Brain microvascular endothelial cell (primary cell): ENCODE data around the gene SYTL4.

Source experiments
- DNase-seq: peaks from one replicate; pipeline ENCODE4 v3.0.0-alpha.2; 2020
- H3K27ac ChIP-seq: fragments of 250-450 bp; sonication (Bioruptor Pico); 2 replicates; pipeline ENCODE4 v1.5.1; 2020; ENCODE audit warnings: mild to moderate bottlenecking, moderate library complexity
- H3K27me3 ChIP-seq: fragments of 250-450 bp; sonication (Bioruptor Pico); replicated peaks from 2 replicates; pipeline ENCODE4 v1.5.1; 2020; ENCODE audit warnings: mild to moderate bottlenecking
- H3K36me3 ChIP-seq: fragments of 250-450 bp; sonication (Bioruptor Pico); replicated peaks from 2 replicates; pipeline ENCODE4 v1.5.1; 2020; ENCODE audit warnings: mild to moderate bottlenecking
- H3K4me3 ChIP-seq: 2 replicates; pipeline ENCODE4 v1.5.1; 2011; ENCODE audit warnings: low read depth, mild to moderate bottlenecking, control low read depth, low read length, moderate library complexity
- CTCF ChIP-seq: IDR thresholded peaks from 2 replicates; pipeline ENCODE4 v1.5.1; 2011; ENCODE audit warnings: low read depth, mild to moderate bottlenecking, moderate library complexity, low read length, control low read depth, inconsistent platforms; ENCODE audit errors: missing control alignments
- in situ Hi-C: cut with HindIII; loops from 2 replicates; pipeline ENCODE4 v1.10.0; 2017; ENCODE audit warnings: low sequenced_read_pairs, low pct_ligation_motif_present

Gene SYTL4

GRCh38 chrX:100685997-100686305, 46.0 kb downstream of the SYTL4 start:
- DNase-seq = no peak
- H3K27me3 ChIP-seq = no peaks in the 10 kb centered on the region
- in situ Hi-C loops = no loop called here
- TF ChIP-seq CTCF = no peak
- H3K27ac ChIP-seq = no peak overlapping the region
- no peaks in the 10 kb centered on the region for H3K36me3 ChIP-seq
- no peak overlapping the region for H3K4me3 ChIP-seq

DNA sequence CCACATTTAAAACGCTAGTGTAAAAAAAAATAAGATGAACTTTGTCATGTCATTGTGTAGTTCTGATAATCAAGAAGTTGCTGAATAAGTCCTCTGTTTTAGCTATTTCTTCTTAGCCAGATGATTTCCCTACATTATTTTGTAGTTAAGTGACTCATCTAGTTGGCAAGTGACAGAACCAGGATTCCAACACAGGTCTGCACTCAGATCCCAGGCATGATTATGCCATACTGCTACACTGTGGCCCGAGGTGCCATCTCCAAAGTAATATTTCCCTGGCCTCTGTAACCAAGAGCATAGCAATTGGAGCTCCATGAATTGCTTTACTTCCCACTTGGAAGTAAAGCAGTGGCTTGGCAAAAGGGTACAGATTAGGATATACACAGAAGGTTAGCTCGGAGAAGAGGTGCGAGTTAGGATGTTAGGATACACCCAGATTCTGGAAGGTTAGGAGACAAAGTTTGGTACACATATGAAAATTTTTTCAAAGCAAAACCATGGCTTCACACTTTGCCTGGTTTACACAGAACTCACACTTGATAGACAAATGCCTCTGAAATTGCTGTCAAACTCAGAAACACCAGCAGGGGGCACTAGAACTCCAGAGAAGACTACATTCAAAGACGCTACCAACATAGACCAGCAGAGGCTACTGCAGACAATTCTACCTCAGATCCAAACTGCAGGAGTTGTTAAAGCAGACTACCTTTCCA, 46.5 kb downstream of the SYTL4 start:
- DNase-seq = peak; percentile 85
- TF ChIP-seq CTCF = peak; percentile 82
- no peak overlapping the region for H3K4me3 ChIP-seq
- in situ Hi-C loops = no loop called here
- peak overlapping the region; percentile 68 for H3K27ac ChIP-seq
- no peaks in the 10 kb centered on the region for H3K27me3 ChIP-seq
- no peaks in the 10 kb centered on the region for H3K36me3 ChIP-seq

- no peaks in the 10 kb centered on the region for H3K27me3 ChIP-seq
- no peak for DNase-seq
- in situ Hi-C loops = no loop called here
- no peak overlapping the region for H3K27ac ChIP-seq
- H3K4me3 ChIP-seq = no peak overlapping the region
- no peaks in the 10 kb centered on the region for H3K36me3 ChIP-seq
- TF ChIP-seq CTCF = no peak
Observed at GRCh38 chrX:100682939-100683338, 49.0 kb downstream of the SYTL4 start.

GRCh38 chrX:100681599-100681998, 50.3 kb downstream of the SYTL4 start:
- no peaks in the 10 kb centered on the region for H3K27me3 ChIP-seq
- no peak for TF ChIP-seq CTCF
- no peak overlapping the region for H3K27ac ChIP-seq
- H3K36me3 ChIP-seq = no peaks in the 10 kb centered on the region
- H3K4me3 ChIP-seq = no peak overlapping the region
- in situ Hi-C loops = no loop called here
- no peak for DNase-seq

- DNase-seq = no peak
- peak overlapping the region; percentile 13 for H3K27ac ChIP-seq
- H3K4me3 ChIP-seq = no peak overlapping the region
- in situ Hi-C loops = no loop called here
- H3K36me3 ChIP-seq = peaks cover 3% of the 10 kb centered on the region
- no peaks in the 10 kb centered on the region for H3K27me3 ChIP-seq
- no peak for TF ChIP-seq CTCF
Observed at GRCh38 chrX:100680756-100681155, 51.2 kb downstream of the SYTL4 start.

DNA sequence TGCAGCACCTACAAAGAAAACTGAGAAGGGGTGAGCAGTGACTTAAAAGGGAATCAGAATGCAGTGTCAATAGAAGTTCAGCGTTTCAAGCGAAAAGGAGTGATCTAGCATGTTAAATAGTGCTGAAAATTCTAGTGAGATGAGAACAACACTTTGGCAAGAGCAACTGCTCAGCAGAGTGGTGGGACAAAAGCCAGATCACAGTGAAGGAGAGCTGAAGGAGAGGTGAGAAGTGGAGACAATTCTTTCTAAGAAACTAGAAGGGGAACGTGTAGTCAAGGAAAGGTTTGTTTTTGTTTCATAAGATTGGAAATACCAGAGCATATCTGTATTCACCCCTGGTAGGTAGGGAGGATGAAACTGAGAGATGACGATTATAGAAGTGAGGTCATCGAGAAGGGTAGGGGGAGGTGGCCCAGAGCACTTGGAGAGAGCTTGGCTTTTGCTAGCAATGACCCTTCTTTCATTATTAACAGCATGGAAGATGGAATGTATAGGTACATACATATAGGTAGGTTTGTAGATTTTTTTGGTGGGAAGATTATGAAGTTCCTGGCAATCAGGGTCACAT, 54.2 kb downstream of the SYTL4 start:
- TF ChIP-seq CTCF = no peak
- Histone ChIP-seq H3K27me3 (no peaks in the 10 kb centered on the region), H3K27ac (peak overlapping the region; percentile 12), H3K4me3 (no peak overlapping the region), H3K36me3 (peaks cover 15% of the 10 kb centered on the region)
- in situ Hi-C loops = no loop called here
- peak; percentile 46 for DNase-seq
